ENCODE measurements around the gene KDM2A. TPM values are rescaled to one million over a fixed set of nuclear protein-coding genes. Genes with fewer than 3 reads are reported as not detected.

The KDM2A gene
- polyA plus RNA-seq, 1 donor, result 58.5 TPM

DNA sequence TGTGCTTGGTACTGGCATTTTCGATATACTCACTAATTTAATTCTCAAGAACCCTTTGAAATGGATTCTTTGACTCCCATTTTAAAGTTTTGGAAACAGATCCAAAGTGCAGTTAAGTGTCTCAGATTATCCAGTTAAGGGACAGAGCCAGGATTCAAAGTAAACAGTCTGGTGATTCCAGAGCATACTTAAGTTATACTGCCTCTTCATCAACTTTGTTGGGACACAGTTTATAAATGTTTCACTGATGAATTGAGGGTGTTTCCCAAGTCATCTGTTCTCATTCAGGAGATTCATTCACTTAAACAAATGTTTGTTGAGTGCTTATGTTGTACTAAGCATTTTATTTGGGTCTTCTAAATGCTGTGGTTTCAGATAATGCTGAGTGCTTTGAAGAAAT, 17.1 kb downstream of the KDM2A start:
- Histone ChIP-seq H3K9me3 (ENCODE audit: control insufficient read depth, low read depth, low read length) (no peaks in the 10 kb centered on the region), H3K4me3 (ENCODE audit: low read length) (no peak overlapping the region), H3K4me1 (ENCODE audit: control insufficient read depth, insufficient read depth, low read length) (no peaks in the 10 kb centered on the region), H3K27ac (ENCODE audit: low read length) (no peak overlapping the region), H3K36me3 (ENCODE audit: control insufficient read depth, insufficient read depth, low read length) (peaks cover 66% of the 10 kb centered on the region), H3K27me3 (ENCODE audit: control insufficient read depth, insufficient read depth, low read length) (no peaks in the 10 kb centered on the region)
- no peak for DNase-seq
- no CpG with 5 or more reads among the region's 1 CpG for WGBS (ENCODE audit: insufficient coverage, low lambda C conversion rate)

DNA sequence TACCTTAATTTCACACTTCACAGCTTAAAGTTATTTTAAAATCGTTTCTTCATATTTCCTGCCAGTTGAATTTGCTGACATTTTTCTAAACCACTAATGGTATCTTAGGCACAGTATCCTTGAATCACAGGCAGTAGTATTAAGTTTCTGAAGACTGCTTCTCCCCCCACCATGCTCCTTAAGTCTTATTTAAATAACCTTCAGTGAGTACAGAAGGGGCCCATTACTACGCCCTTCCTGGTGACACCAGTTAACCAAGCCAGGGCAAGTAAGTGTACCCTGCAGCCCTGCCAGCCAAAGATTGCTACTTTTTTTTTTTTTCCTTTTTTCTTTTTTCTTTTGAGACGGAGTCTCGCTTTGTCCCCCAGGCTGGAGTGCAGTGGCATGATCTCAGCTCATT, 19.9 kb downstream of the KDM2A start:
- no CpG with 5 or more reads among the region's 4 CpGs for WGBS (ENCODE audit: insufficient coverage, low lambda C conversion rate)
- peaks cover 59% of the 10 kb centered on the region for H3K36me3 ChIP-seq (ENCODE audit: control insufficient read depth, insufficient read depth, low read length)
- H3K27ac ChIP-seq (ENCODE audit: low read length), result no peak overlapping the region

DNA sequence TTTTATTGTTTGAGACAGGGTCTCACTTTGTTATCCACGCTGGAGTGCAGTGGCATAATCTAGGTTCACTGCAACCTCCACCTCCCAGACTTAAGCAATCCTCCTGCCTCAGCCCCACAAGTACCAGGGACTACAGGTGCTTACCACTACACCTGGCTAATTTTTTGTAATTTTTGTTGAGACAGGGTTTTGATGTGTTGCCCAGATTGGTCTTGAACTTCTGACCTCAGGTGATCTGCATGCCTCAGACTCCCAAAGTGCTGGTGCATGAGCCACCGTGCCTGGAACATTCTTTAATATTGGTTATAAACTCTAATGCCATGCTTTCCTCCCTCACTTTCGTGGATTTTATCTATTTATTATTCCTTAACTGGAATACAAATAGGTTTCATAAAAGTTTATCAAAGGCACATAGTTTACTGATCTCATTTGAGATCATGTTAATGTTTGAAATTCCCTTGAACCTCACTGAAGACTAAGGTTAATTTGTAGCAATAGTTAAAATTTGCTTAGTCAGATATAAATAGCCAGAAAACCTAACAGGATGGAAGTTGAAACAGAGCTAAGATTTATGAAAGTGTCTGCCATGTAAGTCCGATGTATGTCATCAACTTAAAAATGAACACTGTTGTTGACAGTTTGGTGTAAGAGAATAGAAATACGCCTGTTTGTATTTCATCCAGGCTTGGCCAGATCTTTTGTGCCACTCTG, 27.6 kb downstream of the KDM2A start:
- Histone ChIP-seq H3K4me1 (ENCODE audit: control insufficient read depth, insufficient read depth, low read length) (no peaks in the 10 kb centered on the region), H3K27ac (ENCODE audit: low read length) (no peak overlapping the region), H3K36me3 (ENCODE audit: control insufficient read depth, insufficient read depth, low read length) (peaks cover 41% of the 10 kb centered on the region), H3K27me3 (ENCODE audit: control insufficient read depth, insufficient read depth, low read length) (no peaks in the 10 kb centered on the region), H3K9me3 (ENCODE audit: control insufficient read depth, low read depth, low read length) (no peaks in the 10 kb centered on the region), H3K4me3 (ENCODE audit: low read length) (no peak overlapping the region)
- 38% methylated on average over 1 of the region's 5 CpGs for WGBS (ENCODE audit: insufficient coverage, low lambda C conversion rate)
- no peak for DNase-seq

More for the DNA sequence above, 19.9 kb downstream of the KDM2A start:
- Histone ChIP-seq H3K27me3 (ENCODE audit: control insufficient read depth, insufficient read depth, low read length) (no peaks in the 10 kb centered on the region), H3K9me3 (ENCODE audit: control insufficient read depth, low read depth, low read length) (no peaks in the 10 kb centered on the region), H3K4me3 (ENCODE audit: low read length) (no peak overlapping the region), H3K4me1 (ENCODE audit: control insufficient read depth, insufficient read depth, low read length) (no peaks in the 10 kb centered on the region)
- no peak for DNase-seq

GRCh38 chr11:67153971-67154370, 34.9 kb downstream of the KDM2A start:
- no CpG with 5 or more reads among the region's 4 CpGs for WGBS (ENCODE audit: insufficient coverage, low lambda C conversion rate)
- Histone ChIP-seq H3K36me3 (ENCODE audit: control insufficient read depth, insufficient read depth, low read length) (peaks cover 28% of the 10 kb centered on the region), H3K4me1 (ENCODE audit: control insufficient read depth, insufficient read depth, low read length) (no peaks in the 10 kb centered on the region), H3K9me3 (ENCODE audit: control insufficient read depth, low read depth, low read length) (no peaks in the 10 kb centered on the region), H3K4me3 (ENCODE audit: low read length) (no peak overlapping the region), H3K27me3 (ENCODE audit: control insufficient read depth, insufficient read depth, low read length) (no peaks in the 10 kb centered on the region), H3K27ac (ENCODE audit: low read length) (no peak overlapping the region)
- no peak for DNase-seq

GRCh38 chr11:67154726-67155125, 35.7 kb downstream of the KDM2A start:
- DNase-seq, result no peak
- Histone ChIP-seq H3K36me3 (ENCODE audit: control insufficient read depth, insufficient read depth, low read length) (peaks cover 24% of the 10 kb centered on the region), H3K4me1 (ENCODE audit: control insufficient read depth, insufficient read depth, low read length) (no peaks in the 10 kb centered on the region), H3K27me3 (ENCODE audit: control insufficient read depth, insufficient read depth, low read length) (no peaks in the 10 kb centered on the region), H3K4me3 (ENCODE audit: low read length) (no peak overlapping the region), H3K9me3 (ENCODE audit: control insufficient read depth, low read depth, low read length) (no peaks in the 10 kb centered on the region), H3K27ac (ENCODE audit: low read length) (no peak overlapping the region)
- 100% methylated on average over 2 of the region's 2 CpGs for WGBS (ENCODE audit: insufficient coverage, low lambda C conversion rate)

- no peaks in the 10 kb centered on the region for H3K9me3 ChIP-seq (ENCODE audit: control insufficient read depth, low read depth, low read length)
- H3K27ac ChIP-seq (ENCODE audit: low read length), result no peak overlapping the region
- no peak for DNase-seq
- no peaks in the 10 kb centered on the region for H3K27me3 ChIP-seq (ENCODE audit: control insufficient read depth, insufficient read depth, low read length)
- peaks cover 15% of the 10 kb centered on the region for H3K36me3 ChIP-seq (ENCODE audit: control insufficient read depth, insufficient read depth, low read length)
- H3K4me1 ChIP-seq (ENCODE audit: control insufficient read depth, insufficient read depth, low read length), result no peaks in the 10 kb centered on the region
- no peak overlapping the region for H3K4me3 ChIP-seq (ENCODE audit: low read length)
- 100% methylated on average over 1 of the region's 4 CpGs for WGBS (ENCODE audit: insufficient coverage, low lambda C conversion rate)
Observed at GRCh38 chr11:67157691-67158090, 38.6 kb downstream of the KDM2A start.

- no peaks in the 10 kb centered on the region for H3K9me3 ChIP-seq (ENCODE audit: control insufficient read depth, low read depth, low read length)
- no CpG with 5 or more reads among the region's 2 CpGs for WGBS (ENCODE audit: insufficient coverage, low lambda C conversion rate)
Observed at GRCh38 chr11:67158221-67158620, 39.2 kb downstream of the KDM2A start.

GRCh38 chr11:67160045-67160444, 41.0 kb downstream of the KDM2A start:
- WGBS (ENCODE audit: insufficient coverage, low lambda C conversion rate), result no CpG with 5 or more reads among the region's 2 CpGs
- no peak for DNase-seq
- Histone ChIP-seq H3K27me3 (ENCODE audit: control insufficient read depth, insufficient read depth, low read length) (no peaks in the 10 kb centered on the region), H3K27ac (ENCODE audit: low read length) (no peak overlapping the region), H3K9me3 (ENCODE audit: control insufficient read depth, low read depth, low read length) (no peaks in the 10 kb centered on the region), H3K36me3 (ENCODE audit: control insufficient read depth, insufficient read depth, low read length) (peaks cover 13% of the 10 kb centered on the region), H3K4me3 (ENCODE audit: low read length) (no peak overlapping the region), H3K4me1 (ENCODE audit: control insufficient read depth, insufficient read depth, low read length) (no peaks in the 10 kb centered on the region)

More at GRCh38 chr11:67158221-67158620, 39.2 kb downstream of the KDM2A start:
- Histone ChIP-seq H3K27me3 (ENCODE audit: control insufficient read depth, insufficient read depth, low read length) (no peaks in the 10 kb centered on the region), H3K27ac (ENCODE audit: low read length) (no peak overlapping the region), H3K4me3 (ENCODE audit: low read length) (no peak overlapping the region), H3K4me1 (ENCODE audit: control insufficient read depth, insufficient read depth, low read length) (no peaks in the 10 kb centered on the region), H3K36me3 (ENCODE audit: control insufficient read depth, insufficient read depth, low read length) (peaks cover 15% of the 10 kb centered on the region)
- no peak for DNase-seq

- Histone ChIP-seq H3K36me3 (ENCODE audit: control insufficient read depth, insufficient read depth, low read length) (peaks cover 13% of the 10 kb centered on the region), H3K27me3 (ENCODE audit: control insufficient read depth, insufficient read depth, low read length) (no peaks in the 10 kb centered on the region), H3K9me3 (ENCODE audit: control insufficient read depth, low read depth, low read length) (no peaks in the 10 kb centered on the region), H3K4me1 (ENCODE audit: control insufficient read depth, insufficient read depth, low read length) (no peaks in the 10 kb centered on the region), H3K27ac (ENCODE audit: low read length) (no peak overlapping the region), H3K4me3 (ENCODE audit: low read length) (no peak overlapping the region)
- DNase-seq, result no peak
- WGBS (ENCODE audit: insufficient coverage, low lambda C conversion rate), result 100% methylated on average over 2 of the region's 5 CpGs
Observed at GRCh38 chr11:67160872-67161783, 42.1 kb downstream of the KDM2A start.

- no peak overlapping the region for H3K4me3 ChIP-seq (ENCODE audit: low read length)
- H3K27me3 ChIP-seq (ENCODE audit: control insufficient read depth, insufficient read depth, low read length), result no peaks in the 10 kb centered on the region
- no peaks in the 10 kb centered on the region for H3K4me1 ChIP-seq (ENCODE audit: control insufficient read depth, insufficient read depth, low read length)
- WGBS (ENCODE audit: insufficient coverage, low lambda C conversion rate), result 100% methylated on average over 3 of the region's 3 CpGs
- DNase-seq, result no peak
- H3K36me3 ChIP-seq (ENCODE audit: control insufficient read depth, insufficient read depth, low read length), result peaks cover 13% of the 10 kb centered on the region
- H3K27ac ChIP-seq (ENCODE audit: low read length), result no peak overlapping the region
- no peaks in the 10 kb centered on the region for H3K9me3 ChIP-seq (ENCODE audit: control insufficient read depth, low read depth, low read length)
Observed at GRCh38 chr11:67163006-67163405, 43.9 kb downstream of the KDM2A start.
